Pulmonary artery endothelial cell (primary cell): Measurements from ENCODE around the gene MAPK7. TPM values are rescaled to one million over a fixed set of nuclear protein-coding genes. Genes with fewer than 3 reads are reported as not detected.

ENCODE experiments used
- DNase-seq: peaks from one replicate; pipeline ENCODE4 v3.0.0-alpha.2; 2011; ENCODE audit warnings: low read depth, low spot score
- total RNA-seq: library from RNA; depleted of rRNA; stranded (reverse); fragments of >200 nt; gene quantifications from 2 replicates; pipeline ENCODE4 v1.2.3, GENCODE V29; 2014

The MAPK7 gene
- total RNA-seq, 1 donor from 2014 or later = 8.5 TPM

- DNase-seq = no peak
Measured at GRCh38 chr17:19380481-19381301, 2.4 kb downstream of the MAPK7 start.

GRCh38 chr17:19381361-19381740 lies 3.1 kb downstream of the MAPK7 start:
- DNase-seq = no peak

GRCh38 chr17:19381741-19382444 lies 3.6 kb downstream of the MAPK7 start:
- DNase-seq = no peak

GRCh38 chr17:19382531-19383444 lies 4.5 kb downstream of the MAPK7 start:
- no peak for DNase-seq

- DNase-seq = no peak
Measured at GRCh38 chr17:19383681-19384470, 5.6 kb downstream of the MAPK7 start.

GRCh38 chr17:19384723-19385391 lies 6.6 kb downstream of the MAPK7 start:
- no peak for DNase-seq

GRCh38 chr17:19385521-19385983 lies 7.3 kb downstream of the MAPK7 start:
- DNase-seq = no peak

GRCh38 chr17:19386051-19386929 lies 8.0 kb downstream of the MAPK7 start:
- no peak for DNase-seq

GRCh38 chr17:19386974-19387920 lies 8.9 kb downstream of the MAPK7 start, which contains the start of gene MFAP4:
TSS of gene MFAP4 (minus strand) at chr17:19387190. CDS start at chr17:19387155, 35 bp downstream.
- DNase-seq = no peak

- no peak for DNase-seq
Measured at GRCh38 chr17:19387921-19388521, 9.7 kb downstream of the MAPK7 start.

GRCh38 chr17:19388791-19389785 lies 10.8 kb downstream of the MAPK7 start:
- DNase-seq = no peak

- DNase-seq = no peak
Measured at GRCh38 chr17:19390951-19391350, 12.7 kb downstream of the MAPK7 start.

- DNase-seq = no peak
Measured at GRCh38 chr17:19391432-19391831, 13.1 kb downstream of the MAPK7 start.

GRCh38 chr17:19392303-19392702 lies 14.0 kb downstream of the MAPK7 start:
- no peak for DNase-seq

- no peak for DNase-seq
Measured at GRCh38 chr17:19397556-19398041, 19.3 kb downstream of the MAPK7 start.
